Left ventricle myocardium inferior (tissue), 1 donor: ENCODE measurements around the gene NXT1. TPM values are rescaled to one million over a fixed set of nuclear protein-coding genes. Genes with fewer than 3 reads are reported as not detected.

Source experiments
- DNase-seq: peaks from one replicate; pipeline ENCODE4 v3.0.0-alpha.2; 2020
- H3K27ac ChIP-seq: fragments of 200-600 bp; replicated peaks from 2 replicates; pipeline ENCODE4 v1.8.0; 2021
- H3K27me3 ChIP-seq: fragments of 200-600 bp; 2 replicates; pipeline ENCODE4 v1.8.0; 2021; ENCODE audit warnings: low read depth
- H3K36me3 ChIP-seq: fragments of 200-600 bp; 2 replicates; pipeline ENCODE4 v1.8.0; 2021
- H3K4me1 ChIP-seq: fragments of 200-600 bp; 2 replicates; pipeline ENCODE4 v1.8.0; 2021
- H3K4me3 ChIP-seq: fragments of 200-600 bp; 2 replicates; pipeline ENCODE4 v1.8.0; 2021; ENCODE audit warnings: mild to moderate bottlenecking, moderate library complexity
- H3K9me3 ChIP-seq: fragments of 200-600 bp; replicated peaks from 2 replicates; pipeline ENCODE4 v1.8.0; 2021
- CTCF ChIP-seq: fragments of 200-600 bp; IDR thresholded peaks from 2 replicates; pipeline ENCODE4 v1.8.0; 2021; ENCODE audit warnings: antibody characterized with exemption, mild to moderate bottlenecking, borderline replicate concordance
- intact Hi-C: fragments of 100-400 bp; cut with micrococcal nuclease; formaldehyde crosslinking; loops from one replicate; pipeline ENCODE4 v1.11.0; 2022
- total RNA-seq: library from RNA; stranded (reverse); fragmentation: NEBNext Ultra II Directional; extraction: Animal tissue kit (Norgen Biotek cat#: 25700); gene quantifications from one replicate; pipeline ENCODE4 v1.2.1, GENCODE V29; 2021
- donor health status: DM: no; HTN: yes; CAD: no; lungs with severe emphysema.

NXT1 gene
- total RNA-seq, 1 donor from 2014 or later = 7.3 TPM

GRCh38 chr20:23365390-23366165 is 15.0 kb downstream of the NXT1 start:
- no peaks in the 10 kb centered on the region for H3K9me3 ChIP-seq
- H3K27me3 ChIP-seq = no peaks in the 10 kb centered on the region
- H3K4me3 ChIP-seq = peak overlapping the region; percentile 34
- H3K36me3 ChIP-seq = peaks cover 57% of the 10 kb centered on the region
- H3K27ac ChIP-seq = peak overlapping the region; percentile 24
- intact Hi-C loops = no loop called here
- no peak for DNase-seq
- H3K4me1 ChIP-seq = peaks cover 74% of the 10 kb centered on the region
- TF ChIP-seq CTCF = no peak

- no peak for DNase-seq
- peak overlapping the region; percentile 24 for H3K27ac ChIP-seq
- peak overlapping the region; percentile 34 for H3K4me3 ChIP-seq
- no peaks in the 10 kb centered on the region for H3K27me3 ChIP-seq
- intact Hi-C loops = no loop called here
- H3K36me3 ChIP-seq = peaks cover 65% of the 10 kb centered on the region
- no peaks in the 10 kb centered on the region for H3K9me3 ChIP-seq
- TF ChIP-seq CTCF = no peak
- peaks cover 66% of the 10 kb centered on the region for H3K4me1 ChIP-seq
Measured at GRCh38 chr20:23366384-23366783, 15.8 kb downstream of the NXT1 start.

GRCh38 chr20:23367770-23368169 is 17.2 kb downstream of the NXT1 start:
- Histone ChIP-seq H3K4me1 (peaks cover 57% of the 10 kb centered on the region), H3K9me3 (no peaks in the 10 kb centered on the region), H3K27me3 (no peaks in the 10 kb centered on the region), H3K36me3 (peaks cover 78% of the 10 kb centered on the region), H3K4me3 (no peak overlapping the region), H3K27ac (no peak overlapping the region)
- TF ChIP-seq CTCF = no peak
- intact Hi-C loops = no loop called here
- no peak for DNase-seq

DNA sequence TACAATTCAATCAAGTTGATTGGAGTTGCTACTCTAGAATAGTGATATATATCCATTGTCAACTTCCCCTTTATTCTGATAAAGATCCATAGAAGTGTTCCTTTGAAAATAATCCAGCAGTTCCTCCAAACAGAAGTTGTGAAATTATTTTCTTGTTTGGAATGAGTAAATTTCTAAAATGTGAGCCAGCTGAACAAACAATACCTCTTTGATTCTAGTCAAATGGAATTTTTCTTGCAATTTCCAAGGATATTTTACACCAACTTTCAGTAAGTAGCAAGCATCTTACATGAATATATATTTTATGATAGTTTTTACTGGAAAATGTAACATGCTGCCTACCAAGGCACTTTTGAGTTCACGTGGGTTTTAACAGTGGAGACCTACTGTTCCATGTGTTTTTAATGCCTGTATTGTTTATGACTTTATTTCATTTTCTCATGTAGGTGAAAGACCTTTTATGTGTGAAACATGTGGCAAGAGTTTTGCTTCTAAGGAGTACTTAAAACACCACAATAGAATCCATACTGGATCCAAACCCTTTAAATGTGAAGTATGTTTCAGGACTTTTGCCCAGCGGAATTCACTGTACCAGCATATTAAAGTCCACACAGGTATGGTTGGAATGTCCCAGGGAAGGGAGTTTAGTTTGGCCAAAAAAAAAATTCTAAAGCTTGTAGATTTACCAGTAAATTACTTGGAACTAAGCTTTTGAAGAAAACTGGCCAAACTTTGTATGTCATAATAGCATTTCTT is 17.9 kb downstream of the NXT1 start:
- Histone ChIP-seq H3K36me3 (peaks cover 86% of the 10 kb centered on the region), H3K4me1 (peaks cover 50% of the 10 kb centered on the region), H3K4me3 (no peak overlapping the region)

More for the DNA sequence above, 17.9 kb downstream of the NXT1 start:
- Histone ChIP-seq H3K9me3 (no peaks in the 10 kb centered on the region), H3K27ac (no peak overlapping the region), H3K27me3 (no peaks in the 10 kb centered on the region)
- no peak for DNase-seq
- no peak for TF ChIP-seq CTCF
- intact Hi-C loops = no loop called here
